ENCODE results near the gene GNG4. TPM values are rescaled to one million over a fixed set of nuclear protein-coding genes. Genes with fewer than 3 reads are reported as not detected.
"Not testable (repeated sequence)": the region's sequence is repeated elsewhere in the genome, so short reads cannot be mapped to it uniquely, and the experiment has no call there.

The GNG4 gene
- total and polyA plus RNA-seq, 12 donors = 0.22 to 25.8 (median 3.8) TPM; not detected in 2

DNA sequence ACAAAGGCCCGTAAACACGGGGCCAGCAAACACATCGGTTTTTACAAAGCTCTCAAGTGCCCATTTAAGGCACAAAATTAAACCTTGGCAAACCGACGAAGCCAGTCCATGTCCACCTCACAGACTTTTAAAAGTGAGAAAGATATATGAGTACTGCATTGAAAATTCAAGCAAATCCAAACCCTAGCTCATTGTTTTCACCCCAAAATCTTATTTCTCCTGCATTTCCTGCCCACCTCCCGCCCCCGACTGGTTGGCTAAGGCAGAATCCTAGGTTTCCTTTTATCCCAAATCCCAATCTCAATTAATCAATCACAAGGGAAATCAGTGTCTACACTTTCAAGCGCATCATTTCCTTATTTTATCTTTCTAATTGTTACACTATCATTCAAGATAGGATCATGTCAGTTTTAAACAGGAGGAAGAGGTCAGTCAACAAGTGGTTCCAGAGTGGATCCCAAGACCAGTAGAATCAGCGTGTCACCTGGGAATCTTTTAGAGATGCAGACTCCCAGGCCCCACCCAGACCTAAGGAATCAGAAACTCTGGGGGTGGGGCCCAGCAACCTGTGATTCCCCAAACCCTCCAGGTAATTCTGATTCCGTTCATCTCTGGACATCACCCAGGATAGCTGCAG is 1.7 kb upstream of the GNG4 start:
- H3K36me3 ChIP-seq (replicated peaks in 1 of 2) = no peaks in the 10 kb centered on the region
- DNase-seq = no peak
- no peaks in the 10 kb centered on the region for H3K9me3 ChIP-seq (replicated peaks in 1 of 3)
- peaks cover 11% of the 10 kb centered on the region for H3K27me3 ChIP-seq
- H3K4me1 ChIP-seq (replicated peaks in 1 of 2) = peaks cover 12 to 13% of the 10 kb centered on the region in 2 donors
- WGBS, 4 donors = 59 to 63% (median 60%) methylated on average over 9 to 10 of the region's 10 CpGs
- no peak for TF ChIP-seq CTCF (IDR thresholded peaks at IDR 0.05)
- TF ChIP-seq POLR2A (IDR thresholded peaks at IDR 0.05) = no peak
- intact Hi-C loops (cut with DNase I) = no loop called here
- H3K27ac ChIP-seq = peak overlapping the region in 1 of 5 donors; percentile 69
- H3K4me3 ChIP-seq = no peak overlapping the region

GRCh38 chr1:235650341-235651169 is 971 bp upstream of the GNG4 start:
- WGBS, 4 donors = 13 to 51% (median 23%) methylated on average over 19 to 70 of the region's 71 CpGs
- intact Hi-C loops (cut with DNase I) = no loop called here
- DNase-seq = no peak
- peak overlapping the region in 1 of 4 donors; percentile 64 for H3K4me3 ChIP-seq
- TF ChIP-seq POLR2A (IDR thresholded peaks at IDR 0.05) (no peak), CTCF (IDR thresholded peaks at IDR 0.05) (no peak)
- H3K36me3 ChIP-seq (replicated peaks in 1 of 2) = no peaks in the 10 kb centered on the region
- peak overlapping the region in 1 of 5 donors; percentile 69 for H3K27ac ChIP-seq
- peaks cover 11% of the 10 kb centered on the region for H3K27me3 ChIP-seq
- no peaks in the 10 kb centered on the region for H3K9me3 ChIP-seq (replicated peaks in 1 of 3)
- peaks cover 12 to 13% of the 10 kb centered on the region in 2 donors for H3K4me1 ChIP-seq (replicated peaks in 1 of 2)

DNA sequence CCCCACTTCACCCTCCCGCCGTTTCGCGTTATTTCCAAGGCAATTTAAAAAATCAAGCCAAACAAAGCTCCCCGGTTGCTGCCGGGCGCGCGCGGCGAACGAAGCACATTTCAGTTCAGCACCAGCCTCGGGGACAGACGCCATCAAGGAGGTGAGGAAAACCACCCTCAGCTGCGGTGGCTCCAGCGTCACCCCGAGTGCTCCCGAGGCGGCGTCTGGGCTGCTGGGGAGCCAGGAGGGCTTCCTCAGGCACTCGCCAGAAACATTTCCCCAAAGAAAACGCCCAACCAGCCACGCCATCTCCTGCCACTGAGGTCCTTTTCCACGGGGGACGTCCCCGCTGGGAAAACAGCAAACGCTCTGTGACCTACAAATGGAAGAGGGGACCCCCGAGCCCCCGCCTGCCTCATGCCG is 623 bp downstream of the GNG4 start:
- H3K4me3 ChIP-seq = peak overlapping the region in 2 of 4 donors; percentile 19 to 64
- H3K27me3 ChIP-seq = peaks cover 11% of the 10 kb centered on the region
- H3K36me3 ChIP-seq (replicated peaks in 1 of 2) = no peaks in the 10 kb centered on the region
- peak overlapping the region in 1 of 5 donors; percentile 77 for H3K27ac ChIP-seq
- 0 to 3% (median 1%) methylated on average over 14 to 30 of the region's 30 CpGs for WGBS, 4 donors
- peak; percentile 61 to 74 (median 70) for DNase-seq
- peaks cover 12 to 13% of the 10 kb centered on the region in 2 donors for H3K4me1 ChIP-seq (replicated peaks in 1 of 2)
- no peak for TF ChIP-seq CTCF (IDR thresholded peaks at IDR 0.05)
- no peak for TF ChIP-seq POLR2A (IDR thresholded peaks at IDR 0.05)
- H3K9me3 ChIP-seq (replicated peaks in 1 of 3) = no peaks in the 10 kb centered on the region
- intact Hi-C loops (cut with DNase I) = no loop called here

DNA sequence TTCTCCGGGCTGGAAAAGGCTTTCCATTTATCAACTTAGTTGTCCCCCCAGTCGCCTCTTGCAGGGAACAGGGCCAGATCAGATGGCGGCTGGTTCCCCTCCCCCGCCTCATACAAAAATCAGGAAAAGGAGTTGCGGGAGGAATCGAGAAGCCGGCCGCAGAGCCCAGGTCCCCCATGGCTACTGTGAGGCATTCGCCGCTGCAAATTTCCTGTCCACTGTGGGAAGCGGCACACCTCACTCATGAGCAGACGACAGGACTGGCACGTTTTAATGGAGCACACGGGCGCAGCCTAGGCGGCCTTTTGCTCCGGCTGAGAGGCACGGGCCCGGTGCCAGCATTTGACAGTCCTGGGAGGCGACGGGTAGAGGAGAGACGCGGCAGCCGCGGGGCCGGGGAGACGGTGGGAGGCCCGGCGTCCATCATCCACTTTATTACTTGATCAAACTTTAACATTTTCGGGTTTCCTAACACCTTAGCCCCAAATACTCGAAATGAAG is 1.1 kb downstream of the GNG4 start:
- intact Hi-C loops (cut with DNase I) = no loop called here
- no peaks in the 10 kb centered on the region for H3K9me3 ChIP-seq (replicated peaks in 1 of 3)
- peak overlapping the region in 1 of 4 donors; percentile 64 for H3K4me3 ChIP-seq
- H3K4me1 ChIP-seq (replicated peaks in 1 of 2) = peaks cover 12 to 13% of the 10 kb centered on the region in 2 donors
- H3K36me3 ChIP-seq (replicated peaks in 1 of 2) = no peaks in the 10 kb centered on the region
- peaks cover 11% of the 10 kb centered on the region for H3K27me3 ChIP-seq
- H3K27ac ChIP-seq = peak overlapping the region in 1 of 5 donors; percentile 77
- peak in 6 of 7 donors; percentile 30 to 73 (median 39) for DNase-seq
- WGBS, 4 donors = 7 to 13% (median 12%) methylated on average over 19 to 31 of the region's 31 CpGs
- TF ChIP-seq CTCF (IDR thresholded peaks at IDR 0.05) = no peak
- peak in 1 of 2 donors; percentile 11 for TF ChIP-seq POLR2A (IDR thresholded peaks at IDR 0.05)

DNA sequence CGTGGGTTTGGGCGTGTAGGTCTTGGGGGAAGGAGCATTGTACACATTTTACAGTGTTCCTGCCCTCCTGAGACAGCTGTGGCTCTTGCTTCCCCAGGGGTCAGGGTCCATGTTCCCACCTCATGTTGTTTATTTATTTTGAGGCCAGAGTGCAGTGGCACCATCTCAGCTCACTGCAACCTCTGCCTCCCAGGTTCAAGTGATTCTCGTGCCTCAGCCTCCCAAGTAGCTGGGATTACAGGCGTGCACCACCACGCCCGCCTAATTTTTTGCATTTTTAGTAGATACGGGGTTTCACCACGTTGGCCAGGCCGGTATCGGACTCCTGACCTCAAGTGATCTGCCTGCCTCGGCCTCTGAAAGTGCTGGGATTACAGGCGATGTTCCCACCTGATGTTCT is 2.0 kb downstream of the GNG4 start:
- H3K27ac ChIP-seq; H3K36me3 ChIP-seq (replicated peaks in 1 of 2); H3K4me3 ChIP-seq; H3K9me3 ChIP-seq (replicated peaks in 1 of 3); intact Hi-C loops (cut with DNase I): not testable (repeated sequence)
- peak in 1 of 7 donors; percentile 42 for DNase-seq
- Histone ChIP-seq H3K4me1 (replicated peaks in 1 of 2) (peaks cover 12 to 13% of the 10 kb centered on the region in 2 donors), H3K27me3 (peaks cover 11% of the 10 kb centered on the region)
- 87 to 98% (median 92%) methylated on average over 12 of the region's 12 CpGs for WGBS, 4 donors

Data from adrenal gland (tissue), 12 donors.